Right atrium auricular region (tissue), 2 donors: Measurements from ENCODE around the gene RASSF8. TPM values are rescaled to one million over a fixed set of nuclear protein-coding genes. Genes with fewer than 3 reads are reported as not detected.

Experiments used
- DNase-seq: peaks from one replicate; pipeline ENCODE4 v3.0.0-alpha.2; 2019; ENCODE audit warnings: low spot score
- H3K27ac ChIP-seq, 2 donors: fragments of 200-600 bp; sonication (generic); 1 replicate in 1 of 2; 2 replicates in 1 of 2; pipeline ENCODE4 v1.5.1; 2016 to 2019
- H3K27me3 ChIP-seq, 2 donors: fragments of 200-600 bp; sonication (generic); one replicate each; pipeline versions ENCODE4 v1.5.1 to v1.6.0; 2017 to 2019
- H3K36me3 ChIP-seq: fragments of 200-600 bp; sonication (generic); one replicate; pipeline ENCODE4 v1.5.1; 2016
- H3K4me1 ChIP-seq, 2 donors: fragments of 200-600 bp; sonication (generic); one replicate each; pipeline versions ENCODE4 v1.5.1 to v1.6.0; 2017 to 2019
- H3K4me3 ChIP-seq, 2 donors: fragments of 200-600 bp; sonication (generic); 1 replicate in 1 of 2; 2 replicates in 1 of 2; pipeline ENCODE4 v1.5.1; 2017 to 2019; ENCODE audit warnings: mild to moderate bottlenecking in 1 of 2, moderate library complexity in 1 of 2
- H3K9me3 ChIP-seq, 2 donors: fragments of 200-600 bp; sonication (generic); one replicate each; pipeline ENCODE4 v1.5.1; 2019
- CTCF ChIP-seq, 2 donors: fragments of 200-600 bp; sonication (generic); IDR thresholded peaks; one replicate each; pipeline ENCODE4 v1.5.1; 2019; ENCODE audit warnings: antibody characterized with exemption in 2 of 2
- total RNA-seq, 2 donors: library from RNA; depleted of rRNA; stranded (reverse); fragments of >200 nt; gene quantifications; one replicate each; pipeline ENCODE4 v1.1.0, GENCODE V29; 2016

The RASSF8 gene
- total RNA-seq, 2 donors from 2014 or later = 44.4 to 67.4 TPM

GRCh38 chr12:26014085-26014484, 55.6 kb downstream of the RASSF8 start:
- no peak overlapping the region for H3K4me3 ChIP-seq
- no peak for TF ChIP-seq CTCF (IDR thresholded peaks at IDR 0.05)
- H3K4me1 ChIP-seq = peaks cover 0 to 40% of the 10 kb centered on the region in 2 donors
- no peaks in the 10 kb centered on the region for H3K27me3 ChIP-seq
- no peaks in the 10 kb centered on the region for H3K9me3 ChIP-seq
- no peaks in the 10 kb centered on the region for H3K36me3 ChIP-seq
- H3K27ac ChIP-seq = peak overlapping the region in 1 of 2 donors; percentile 15
- DNase-seq = no peak

GRCh38 chr12:26016516-26016915, 58.0 kb downstream of the RASSF8 start:
- no peaks in the 10 kb centered on the region for H3K27me3 ChIP-seq
- no peak for DNase-seq
- TF ChIP-seq CTCF (IDR thresholded peaks at IDR 0.05) = no peak
- H3K27ac ChIP-seq = no peak overlapping the region
- no peaks in the 10 kb centered on the region for H3K36me3 ChIP-seq
- H3K9me3 ChIP-seq = no peaks in the 10 kb centered on the region
- peaks cover 0 to 20% of the 10 kb centered on the region in 2 donors for H3K4me1 ChIP-seq
- H3K4me3 ChIP-seq = no peak overlapping the region

- H3K4me1 ChIP-seq = peaks cover 0 to 22% of the 10 kb centered on the region in 2 donors
- no peaks in the 10 kb centered on the region for H3K27me3 ChIP-seq
- H3K27ac ChIP-seq = no peak overlapping the region
- no peaks in the 10 kb centered on the region for H3K36me3 ChIP-seq
- no peak overlapping the region for H3K4me3 ChIP-seq
- H3K9me3 ChIP-seq = no peaks in the 10 kb centered on the region
- peak; percentile 20 to 76 for TF ChIP-seq CTCF (IDR thresholded peaks at IDR 0.05)
- DNase-seq = no peak
Measured at GRCh38 chr12:26017484-26018211, 59.2 kb downstream of the RASSF8 start.

- no peak for TF ChIP-seq CTCF (IDR thresholded peaks at IDR 0.05)
- H3K27me3 ChIP-seq = no peaks in the 10 kb centered on the region
- H3K4me1 ChIP-seq = peaks cover 0 to 22% of the 10 kb centered on the region in 2 donors
- H3K27ac ChIP-seq = no peak overlapping the region
- no peak overlapping the region for H3K4me3 ChIP-seq
- no peaks in the 10 kb centered on the region for H3K9me3 ChIP-seq
- no peak for DNase-seq
- H3K36me3 ChIP-seq = no peaks in the 10 kb centered on the region
Measured at GRCh38 chr12:26018926-26019325, 60.4 kb downstream of the RASSF8 start.

- DNase-seq = no peak
- no peak for TF ChIP-seq CTCF (IDR thresholded peaks at IDR 0.05)
- Histone ChIP-seq H3K4me1 (peaks cover 0 to 22% of the 10 kb centered on the region in 2 donors), H3K27ac (no peak overlapping the region), H3K27me3 (no peaks in the 10 kb centered on the region), H3K36me3 (no peaks in the 10 kb centered on the region), H3K4me3 (no peak overlapping the region), H3K9me3 (no peaks in the 10 kb centered on the region)
Measured at GRCh38 chr12:26021534-26021933, 63.1 kb downstream of the RASSF8 start.

- Histone ChIP-seq H3K4me3 (no peak overlapping the region), H3K27me3 (no peaks in the 10 kb centered on the region), H3K27ac (no peak overlapping the region), H3K4me1 (peaks cover 0 to 21% of the 10 kb centered on the region in 2 donors), H3K36me3 (no peaks in the 10 kb centered on the region), H3K9me3 (no peaks in the 10 kb centered on the region)
- no peak for TF ChIP-seq CTCF (IDR thresholded peaks at IDR 0.05)
- no peak for DNase-seq
Measured at GRCh38 chr12:26022043-26022442, 63.6 kb downstream of the RASSF8 start.
